Stimulated activated CD4-positive, alpha-beta T cell treated with anti-CD3 and anti-CD28 coated beads, TNF-alpha, amount 100 ng/mL, for 4 hours (primary cell): ENCODE data around the gene IL26.

Experiments used
- DNase-seq, 3 experiments: peaks; one replicate each; pipeline ENCODE4 v3.0.0-alpha.2; 2020; ENCODE audit warnings: low read depth in 3 of 3

IL26 gene

DNA sequence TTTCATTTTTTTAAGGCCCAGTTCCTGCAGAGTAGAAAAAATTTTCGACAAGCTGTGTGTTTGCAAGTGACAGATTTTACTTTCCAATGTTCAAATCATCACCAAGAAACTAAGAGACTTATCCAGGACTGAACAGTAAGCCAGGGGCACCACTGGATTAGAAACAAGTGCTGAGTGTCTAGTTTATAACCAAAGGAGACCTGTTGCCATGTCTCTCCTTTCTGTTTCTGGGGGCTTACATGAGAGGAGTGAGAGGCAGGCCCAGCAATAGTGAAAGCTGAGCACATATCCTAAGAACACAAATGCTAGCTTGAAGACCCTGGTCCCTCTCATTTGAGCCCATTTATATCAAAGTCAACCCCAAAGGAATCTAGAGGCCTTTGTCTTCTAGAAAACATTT lies 69.0 kb downstream of the IL26 start:
- no peak for DNase-seq

DNA sequence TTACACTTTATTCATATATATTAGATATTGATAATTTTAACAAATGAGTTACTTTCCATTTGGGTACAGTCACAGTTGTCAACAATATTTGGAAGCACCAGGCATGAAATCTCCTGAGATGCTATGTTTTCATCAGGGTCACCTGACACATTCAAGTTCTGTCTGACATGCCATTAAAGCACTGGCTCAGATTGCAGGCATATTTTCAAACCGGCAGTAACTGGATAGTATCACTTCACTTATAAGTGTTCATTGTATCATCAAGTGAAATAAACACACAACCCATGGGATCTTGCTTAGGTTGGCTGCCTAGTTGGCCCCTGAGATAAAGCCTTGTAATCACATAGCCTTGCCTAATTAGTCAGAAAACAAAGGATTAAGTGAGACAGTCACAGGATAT lies 70.8 kb downstream of the IL26 start:
- DNase-seq, result no peak
